Osteocyte (in vitro differentiated cells): ENCODE measurements around the gene ATRX. TPM values are rescaled to one million over a fixed set of nuclear protein-coding genes. Genes with fewer than 3 reads are reported as not detected.
"Not testable (repeated sequence)": the region's sequence is repeated elsewhere in the genome, so short reads cannot be mapped to it uniquely, and the experiment has no call there.

Experiments used
- DNase-seq: peaks from one replicate; pipeline ENCODE4 v3.0.0; 2021; ENCODE audit warnings: mixed read lengths; ENCODE audit not compliant: unreplicated experiment; ENCODE audit errors: extremely low spot score
- H3K27ac Mint-ChIP-seq: one replicate; pipeline ENCODE4 v1.8.0; 2021; ENCODE audit warnings: mild to moderate bottlenecking, mixed read lengths; ENCODE audit not compliant: unreplicated experiment
- H3K27me3 Mint-ChIP-seq: one replicate; pipeline ENCODE4 v1.8.0; 2021; ENCODE audit warnings: mixed read lengths; ENCODE audit not compliant: unreplicated experiment
- H3K36me3 Mint-ChIP-seq: one replicate; pipeline ENCODE4 v1.8.0; 2021; ENCODE audit warnings: mixed read lengths; ENCODE audit not compliant: unreplicated experiment
- H3K4me1 Mint-ChIP-seq: one replicate; pipeline ENCODE4 v1.8.0; 2021; ENCODE audit warnings: mixed read lengths; ENCODE audit not compliant: unreplicated experiment
- H3K4me3 Mint-ChIP-seq: one replicate; pipeline ENCODE4 v1.8.0; 2021; ENCODE audit warnings: mild to moderate bottlenecking, moderate library complexity, mixed read lengths; ENCODE audit not compliant: unreplicated experiment
- H3K9me3 Mint-ChIP-seq: one replicate; pipeline ENCODE4 v1.8.0; 2021; ENCODE audit warnings: mixed read lengths; ENCODE audit not compliant: unreplicated experiment
- CTCF ChIP-seq: fragments of 200-600 bp; sonication (generic); IDR thresholded peaks from 2 replicates; pipeline ENCODE4 v1.5.0; 2021; ENCODE audit warnings: antibody characterized with exemption, mild to moderate bottlenecking, moderate library complexity
- total RNA-seq: library from RNA; stranded (reverse); gene quantifications from 2 replicates; pipeline ENCODE4 v1.2.1, GENCODE V29; 2021

The ATRX gene
- total RNA-seq, 1 donor from 2014 or later, result 102 TPM

- Mint-ChIP-seq H3K27me3 (no peaks in the 10 kb centered on the region), H3K4me3 (no peak overlapping the region), H3K27ac (no peak overlapping the region), H3K4me1 (peaks cover 1% of the 10 kb centered on the region), H3K9me3 (peaks cover 23% of the 10 kb centered on the region), H3K36me3 (peaks cover 4% of the 10 kb centered on the region)
- no peak for TF ChIP-seq CTCF
- no peak for DNase-seq
Observed at GRCh38 chrX:77731821-77732419, 54.1 kb downstream of the ATRX start.

GRCh38 chrX:77726095-77726494 lies 59.9 kb downstream of the ATRX start:
- not testable (repeated sequence) for H3K36me3 Mint-ChIP-seq, H3K27me3 Mint-ChIP-seq, DNase-seq, H3K4me1 Mint-ChIP-seq, H3K27ac Mint-ChIP-seq, H3K4me3 Mint-ChIP-seq
- peaks cover 29% of the 10 kb centered on the region for H3K9me3 Mint-ChIP-seq

- Mint-ChIP-seq H3K9me3 (peaks cover 35% of the 10 kb centered on the region), H3K27ac (no peak overlapping the region), H3K4me3 (no peak overlapping the region), H3K36me3 (no peaks in the 10 kb centered on the region), H3K4me1 (peaks cover 6% of the 10 kb centered on the region), H3K27me3 (no peaks in the 10 kb centered on the region)
- no peak for TF ChIP-seq CTCF
- DNase-seq, result no peak
Observed at GRCh38 chrX:77723681-77724080, 62.3 kb downstream of the ATRX start.

GRCh38 chrX:77719388-77719787 lies 66.6 kb downstream of the ATRX start:
- no peak for DNase-seq
- peaks cover 5% of the 10 kb centered on the region for H3K36me3 Mint-ChIP-seq
- peaks cover 6% of the 10 kb centered on the region for H3K4me1 Mint-ChIP-seq
- H3K27me3 Mint-ChIP-seq, result no peaks in the 10 kb centered on the region
- no peak overlapping the region for H3K4me3 Mint-ChIP-seq
- H3K9me3 Mint-ChIP-seq, result peaks cover 33% of the 10 kb centered on the region
- no peak overlapping the region for H3K27ac Mint-ChIP-seq
- no peak for TF ChIP-seq CTCF

- DNase-seq, result no peak
- H3K27me3 Mint-ChIP-seq, result no peaks in the 10 kb centered on the region
- H3K36me3 Mint-ChIP-seq, result peaks cover 1% of the 10 kb centered on the region
- peaks cover 3% of the 10 kb centered on the region for H3K4me1 Mint-ChIP-seq
- H3K4me3 Mint-ChIP-seq, result no peak overlapping the region
- TF ChIP-seq CTCF, result no peak
- H3K27ac Mint-ChIP-seq, result no peak overlapping the region
- H3K9me3 Mint-ChIP-seq, result no peaks in the 10 kb centered on the region
Observed at GRCh38 chrX:77704881-77705280, 81.1 kb downstream of the ATRX start.

GRCh38 chrX:77698242-77698641 lies 87.8 kb downstream of the ATRX start:
- DNase-seq, result no peak
- H3K4me3 Mint-ChIP-seq, result no peak overlapping the region
- H3K36me3 Mint-ChIP-seq, result peaks cover 5% of the 10 kb centered on the region
- no peak overlapping the region for H3K27ac Mint-ChIP-seq
- peaks cover 4% of the 10 kb centered on the region for H3K9me3 Mint-ChIP-seq
- peaks cover 6% of the 10 kb centered on the region for H3K4me1 Mint-ChIP-seq
- no peaks in the 10 kb centered on the region for H3K27me3 Mint-ChIP-seq
- no peak for TF ChIP-seq CTCF
